Spleen (tissue), 7 donors: ENCODE measurements around the gene EXT2.

Experiments used
- POLR2A ChIP-seq, 3 donors: fragments of 450-650 bp; IDR thresholded peaks; one replicate each; pipeline ENCODE4 v1.5.1; 2017; ENCODE audit warnings: antibody characterized with exemption in 3 of 3, mild to moderate bottlenecking in 1 of 3
- TF ChIP-seq, protein P1 (sequence below), 11 experiments: fragments of 200-600 bp in 7 of 11; fragments of 450-650 bp in 4 of 11; sonication (generic) in 4 of 11; IDR thresholded peaks in 8 of 11; conservative IDR thresholded peaks in 3 of 11; 1 replicate in 7 of 11; 2 replicates in 4 of 11; pipeline versions ENCODE4 v1.4.0 to v1.8.0; 2016 to 2021; ENCODE audit warnings: antibody characterized with exemption in 11 of 11, inconsistent platforms in 4 of 11, mild to moderate bottlenecking in 1 of 11
- donor health status: DM: no; HTN: no; CAD: no; lungs with moderate emphysema.
- donor health status: DM: no; HTN: no; CAD: no.
- donor health status: DM: no; HTN: no; CAD: no.

- no peak for TF ChIP-seq POLR2A (IDR thresholded peaks at IDR 0.05)
- TF ChIP-seq, protein P1, sequence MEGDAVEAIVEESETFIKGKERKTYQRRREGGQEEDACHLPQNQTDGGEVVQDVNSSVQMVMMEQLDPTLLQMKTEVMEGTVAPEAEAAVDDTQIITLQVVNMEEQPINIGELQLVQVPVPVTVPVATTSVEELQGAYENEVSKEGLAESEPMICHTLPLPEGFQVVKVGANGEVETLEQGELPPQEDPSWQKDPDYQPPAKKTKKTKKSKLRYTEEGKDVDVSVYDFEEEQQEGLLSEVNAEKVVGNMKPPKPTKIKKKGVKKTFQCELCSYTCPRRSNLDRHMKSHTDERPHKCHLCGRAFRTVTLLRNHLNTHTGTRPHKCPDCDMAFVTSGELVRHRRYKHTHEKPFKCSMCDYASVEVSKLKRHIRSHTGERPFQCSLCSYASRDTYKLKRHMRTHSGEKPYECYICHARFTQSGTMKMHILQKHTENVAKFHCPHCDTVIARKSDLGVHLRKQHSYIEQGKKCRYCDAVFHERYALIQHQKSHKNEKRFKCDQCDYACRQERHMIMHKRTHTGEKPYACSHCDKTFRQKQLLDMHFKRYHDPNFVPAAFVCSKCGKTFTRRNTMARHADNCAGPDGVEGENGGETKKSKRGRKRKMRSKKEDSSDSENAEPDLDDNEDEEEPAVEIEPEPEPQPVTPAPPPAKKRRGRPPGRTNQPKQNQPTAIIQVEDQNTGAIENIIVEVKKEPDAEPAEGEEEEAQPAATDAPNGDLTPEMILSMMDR (IDR thresholded peaks at IDR 0.05 in 8 of 11, conservative IDR thresholded peaks at IDR 0.05 in 3 of 11) = no peak
Observed at GRCh38 chr11:44127130-44127529, 31.7 kb downstream of the EXT2 start.
